HepG2 (cell line): ENCODE data around the gene ANTKMT. TPM values are rescaled to one million over a fixed set of nuclear protein-coding genes. Genes with fewer than 3 reads are reported as not detected.

Source experiments
- ARID5B ChIP-seq: IDR thresholded peaks from 2 replicates; pipeline ENCODE4 v1.4.0; 2020; ENCODE audit warnings: mild to moderate bottlenecking, missing genetic modification reagents
- CCDC6 ChIP-seq: sonication (generic); formaldehyde crosslinking; IDR thresholded peaks from 2 replicates; pipeline ENCODE4 v1.8.1; 2022; ENCODE audit warnings: mild to moderate bottlenecking, missing genetic modification reagents, moderate library complexity
- HDAC1 ChIP-seq: sonication (generic); formaldehyde crosslinking; IDR thresholded peaks from 2 replicates; pipeline ENCODE4 v1.5.1; 2020; ENCODE audit warnings: mild to moderate bottlenecking, missing genetic modification reagents
- HDAC2 ChIP-seq: sonication (generic); formaldehyde crosslinking; IDR thresholded peaks from 2 replicates; pipeline ENCODE4 v1.4.0; 2020; ENCODE audit warnings: missing genetic modification reagents
- HNRNPL ChIP-seq: fragments of 200-400 bp; formaldehyde crosslinking; IDR thresholded peaks from 2 replicates; pipeline ENCODE4 v1.6.1; 2017; ENCODE audit warnings: mild to moderate bottlenecking, low read depth, low read length
- HOXA7 ChIP-seq: sonication (generic); formaldehyde crosslinking; IDR thresholded peaks from 2 replicates; pipeline ENCODE4 v1.8.1; 2022; ENCODE audit warnings: mild to moderate bottlenecking, missing genetic modification reagents, moderate library complexity
- MED1 ChIP-seq: sonication (generic); formaldehyde crosslinking; IDR thresholded peaks from 2 replicates; pipeline ENCODE4 v1.4.0; 2020; ENCODE audit warnings: missing genetic modification reagents
- PAXIP1 ChIP-seq: sonication (generic); formaldehyde crosslinking; conservative IDR thresholded peaks from 2 replicates; pipeline ENCODE4 v1.4.0; 2020; ENCODE audit warnings: mild to moderate bottlenecking, missing genetic modification reagents, moderate library complexity
- PCBP1 ChIP-seq: fragments of 200-400 bp; formaldehyde crosslinking; IDR thresholded peaks from 2 replicates; pipeline ENCODE4 v1.6.1; 2017; ENCODE audit warnings: mild to moderate bottlenecking, low read depth, low read length, borderline replicate concordance
- SAP130 ChIP-seq: IDR thresholded peaks from 2 replicates; pipeline ENCODE4 v1.6.1; 2016; ENCODE audit warnings: low read depth
- ZNF558 ChIP-seq: sonication (generic); formaldehyde crosslinking; IDR thresholded peaks from 2 replicates; pipeline ENCODE4 v1.9.0; 2022; ENCODE audit warnings: mild to moderate bottlenecking, missing genetic modification reagents, borderline replicate concordance
- polyA plus RNA-seq, 8 experiments: library from polyadenylated mRNA; depleted of rRNA in 3 of 8; stranded (reverse) in 7 of 8; unstranded in 1 of 8; fragments of >200 nt; fragmentation: Illumina TruSeq in 4 of 8; extraction: Trizol in 4 of 8; gene quantifications; 2 replicates each; pipeline versions ENCODE4 v1.2.1 to v1.2.3, GENCODE V29; 2011 to 2016; ENCODE audit warnings: low read depth in 4 of 8, missing spikeins in 1 of 8, mixed read lengths in 1 of 8; ENCODE audit not compliant: insufficient read depth in 1 of 8
- total RNA-seq, 5 experiments: library from RNA; depleted of rRNA; stranded (reverse); fragments of >200 nt; fragmentation: Illumina TruSeq; extraction: Trizol; gene quantifications; 2 replicates each; pipeline ENCODE4 v1.2.3, GENCODE V29; 2016; ENCODE audit warnings: low read depth in 1 of 5
- TF ChIP-seq, protein P1 (sequence below): sonication (generic); formaldehyde crosslinking; IDR thresholded peaks from 2 replicates; pipeline ENCODE4 v1.4.0; 2020; ENCODE audit warnings: mild to moderate bottlenecking, missing genetic modification reagents
- TF ChIP-seq, protein P2 (sequence below): sonication (generic); formaldehyde crosslinking; IDR thresholded peaks from 2 replicates; pipeline ENCODE4 v1.4.0; 2020; ENCODE audit warnings: mild to moderate bottlenecking, low read depth, missing genetic modification reagents

The ANTKMT gene
- total and polyA plus RNA-seq, 2 of the 13 experiments (the other 11 are each of a cell fraction or from before 2014, with no cell fraction given): 7.5 to 47.8 TPM

DNA sequence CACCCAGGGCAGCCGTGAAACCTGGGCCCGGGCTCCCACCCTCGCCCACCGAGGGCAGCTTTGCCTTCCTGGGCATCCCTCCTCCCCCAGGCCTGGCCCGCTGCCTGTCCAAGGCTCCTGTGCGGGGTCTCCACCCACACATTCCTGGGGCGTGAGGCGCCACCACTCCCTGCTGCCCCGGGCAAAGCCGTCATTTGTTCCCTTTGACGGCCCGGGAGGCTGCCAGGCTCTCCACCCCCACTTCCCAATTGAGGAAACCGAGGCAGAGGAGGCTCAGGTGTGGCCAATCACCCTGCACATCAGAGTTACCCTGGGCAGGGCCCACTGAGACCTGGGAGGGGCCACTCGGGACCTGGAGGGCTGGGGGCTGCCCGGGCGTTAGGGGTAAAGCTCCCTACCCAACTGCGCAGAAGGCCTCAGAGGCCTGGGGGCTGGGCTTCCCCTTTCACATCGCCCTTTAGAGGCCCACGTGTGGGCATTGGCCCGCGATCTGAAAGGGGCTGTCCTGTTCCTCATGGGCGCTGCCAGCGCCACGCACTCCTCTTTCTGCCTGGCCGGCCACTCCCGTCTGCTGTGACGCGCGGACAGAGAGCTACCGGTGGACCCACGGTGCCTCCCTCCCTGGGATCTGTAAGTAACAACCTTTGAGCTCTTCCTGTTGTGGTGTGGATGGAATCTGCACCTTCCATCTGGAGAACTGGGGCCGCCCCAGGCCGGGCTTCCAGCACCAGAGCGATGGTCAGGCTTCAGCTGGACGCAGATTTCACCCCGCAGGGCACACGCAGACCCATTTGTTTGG is 39.8 kb downstream of the ANTKMT start, which contains the start of gene MSLN (continued):
- TF ChIP-seq, protein P1, sequence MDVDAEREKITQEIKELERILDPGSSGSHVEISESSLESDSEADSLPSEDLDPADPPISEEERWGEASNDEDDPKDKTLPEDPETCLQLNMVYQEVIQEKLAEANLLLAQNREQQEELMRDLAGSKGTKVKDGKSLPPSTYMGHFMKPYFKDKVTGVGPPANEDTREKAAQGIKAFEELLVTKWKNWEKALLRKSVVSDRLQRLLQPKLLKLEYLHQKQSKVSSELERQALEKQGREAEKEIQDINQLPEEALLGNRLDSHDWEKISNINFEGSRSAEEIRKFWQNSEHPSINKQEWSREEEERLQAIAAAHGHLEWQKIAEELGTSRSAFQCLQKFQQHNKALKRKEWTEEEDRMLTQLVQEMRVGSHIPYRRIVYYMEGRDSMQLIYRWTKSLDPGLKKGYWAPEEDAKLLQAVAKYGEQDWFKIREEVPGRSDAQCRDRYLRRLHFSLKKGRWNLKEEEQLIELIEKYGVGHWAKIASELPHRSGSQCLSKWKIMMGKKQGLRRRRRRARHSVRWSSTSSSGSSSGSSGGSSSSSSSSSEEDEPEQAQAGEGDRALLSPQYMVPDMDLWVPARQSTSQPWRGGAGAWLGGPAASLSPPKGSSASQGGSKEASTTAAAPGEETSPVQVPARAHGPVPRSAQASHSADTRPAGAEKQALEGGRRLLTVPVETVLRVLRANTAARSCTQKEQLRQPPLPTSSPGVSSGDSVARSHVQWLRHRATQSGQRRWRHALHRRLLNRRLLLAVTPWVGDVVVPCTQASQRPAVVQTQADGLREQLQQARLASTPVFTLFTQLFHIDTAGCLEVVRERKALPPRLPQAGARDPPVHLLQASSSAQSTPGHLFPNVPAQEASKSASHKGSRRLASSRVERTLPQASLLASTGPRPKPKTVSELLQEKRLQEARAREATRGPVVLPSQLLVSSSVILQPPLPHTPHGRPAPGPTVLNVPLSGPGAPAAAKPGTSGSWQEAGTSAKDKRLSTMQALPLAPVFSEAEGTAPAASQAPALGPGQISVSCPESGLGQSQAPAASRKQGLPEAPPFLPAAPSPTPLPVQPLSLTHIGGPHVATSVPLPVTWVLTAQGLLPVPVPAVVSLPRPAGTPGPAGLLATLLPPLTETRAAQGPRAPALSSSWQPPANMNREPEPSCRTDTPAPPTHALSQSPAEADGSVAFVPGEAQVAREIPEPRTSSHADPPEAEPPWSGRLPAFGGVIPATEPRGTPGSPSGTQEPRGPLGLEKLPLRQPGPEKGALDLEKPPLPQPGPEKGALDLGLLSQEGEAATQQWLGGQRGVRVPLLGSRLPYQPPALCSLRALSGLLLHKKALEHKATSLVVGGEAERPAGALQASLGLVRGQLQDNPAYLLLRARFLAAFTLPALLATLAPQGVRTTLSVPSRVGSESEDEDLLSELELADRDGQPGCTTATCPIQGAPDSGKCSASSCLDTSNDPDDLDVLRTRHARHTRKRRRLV (CRISPR knock-in tag): no peak
- 0 out of 2 replicates have a peak, but pooled peaks have one; percentile 14 for TF ChIP-seq ARID5B
- TF ChIP-seq ZNF558: no peak
- 0 out of 2 replicates have a peak, but pooled peaks have one; percentile 22 for TF ChIP-seq MED1 (CRISPR knock-in tag)
- TF ChIP-seq, protein P2, sequence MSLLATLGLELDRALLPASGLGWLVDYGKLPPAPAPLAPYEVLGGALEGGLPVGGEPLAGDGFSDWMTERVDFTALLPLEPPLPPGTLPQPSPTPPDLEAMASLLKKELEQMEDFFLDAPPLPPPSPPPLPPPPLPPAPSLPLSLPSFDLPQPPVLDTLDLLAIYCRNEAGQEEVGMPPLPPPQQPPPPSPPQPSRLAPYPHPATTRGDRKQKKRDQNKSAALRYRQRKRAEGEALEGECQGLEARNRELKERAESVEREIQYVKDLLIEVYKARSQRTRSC: no peak
- TF ChIP-seq HNRNPL: peak; percentile 63; the same call in 1 of the 2 replicates
- TF ChIP-seq PCBP1: peak; percentile 16; the same call in 1 of the 2 replicates
- no peak for TF ChIP-seq HOXA7
- no peak for TF ChIP-seq CCDC6 (CRISPR knock-in tag)
- no peak for TF ChIP-seq SAP130 (CRISPR knock-in tag)
- TF ChIP-seq HDAC2 (CRISPR knock-in tag): peak; percentile 15; the same call in 1 of the 2 replicates
- TF ChIP-seq HDAC1 (CRISPR knock-in tag): no peak
- peak; percentile 62 for TF ChIP-seq PAXIP1 (CRISPR knock-in tag)
